HepG2 (cell line): ENCODE measurements around the gene ELAVL4.

Experiments
- CTCF ChIP-seq: sonication (generic); formaldehyde crosslinking; IDR thresholded peaks from 2 replicates; pipeline ENCODE4 v1.5.0; 2020; ENCODE audit warnings: mild to moderate bottlenecking, missing genetic modification reagents, moderate library complexity
- KLF11 ChIP-seq: IDR thresholded peaks from 2 replicates; pipeline ENCODE4 v1.6.1; 2016; ENCODE audit warnings: missing compliant biosample characterization
- NR2F2 ChIP-seq: IDR thresholded peaks from 2 replicates; pipeline ENCODE4 v1.6.1; 2012; ENCODE audit warnings: low read depth, inconsistent platforms, borderline replicate concordance
- RARA ChIP-seq: IDR thresholded peaks from 2 replicates; pipeline ENCODE4 v1.6.1; 2016; ENCODE audit warnings: missing genetic modification reagents, missing compliant biosample characterization
- SNRNP70 ChIP-seq: fragments of 200-400 bp; formaldehyde crosslinking; IDR thresholded peaks from 2 replicates; pipeline ENCODE4 v1.6.1; 2017; ENCODE audit warnings: mild to moderate bottlenecking, low read depth, low read length, moderate library complexity
- ZKSCAN1 ChIP-seq: fragments of 150-350 bp; IDR thresholded peaks from 2 replicates; pipeline ENCODE4 v1.6.1; 2014; ENCODE audit warnings: low read length

- no peak for TF ChIP-seq RARA (CRISPR knock-in tag)
- TF ChIP-seq NR2F2: no peak
- no peak for TF ChIP-seq CTCF
- TF ChIP-seq KLF11 (CRISPR knock-in tag): no peak
- TF ChIP-seq SNRNP70: no peak
- TF ChIP-seq ZKSCAN1: no peak
These were observed 70.9 kb downstream of the ELAVL4 start for GRCh38 chr1:50179639-50180038.
